ENCODE data around the gene IMPG1. TPM values are rescaled to one million over a fixed set of nuclear protein-coding genes. Genes with fewer than 3 reads are reported as not detected.

The IMPG1 gene
- total and polyA plus RNA-seq, 10 of the 15 experiments (the other 5 are each of a cell fraction or from before 2014, with no cell fraction given): not detected

GRCh38 chr6:75907444-75907843 lies 165.0 kb downstream of the IMPG1 start:
- H3K36me3 ChIP-seq (ENCODE audit: control insufficient read depth in 2 of 2, insufficient read depth in 2 of 2, low read length in 1 of 2): no peaks in the 10 kb centered on the region
- H3K9ac ChIP-seq (ENCODE audit: control insufficient read depth, insufficient read depth, low read length): no peak overlapping the region
- no peak overlapping the region for H2AFZ ChIP-seq (ENCODE audit: control insufficient read depth, low read depth, low read length)
- no peaks in the 10 kb centered on the region for H4K20me1 ChIP-seq (ENCODE audit: control insufficient read depth, insufficient read depth)
- ATAC-seq (no peak), DNase-seq (ENCODE audit: low read depth, low spot score) (no peak), FAIRE-seq (no peak)
- POLR2A ChIA-PET: no interaction called here
- no peaks in the 10 kb centered on the region for H3K9me3 ChIP-seq (replicated peaks; ENCODE audit: control insufficient read depth, insufficient read depth, low read length)
- intact Hi-C loops (cut with micrococcal nuclease; ENCODE audit: unreplicated experiment): no loop called here
- SMC1A ChIA-PET (ENCODE audit: uncharacterized antibody, unreplicated experiment): interaction anchor here (1.4 kb wide), 1 partner anchor 13 kb away, joined by 6 read pairs; no protein-coding TSS in a partner anchor
- H3K79me2 ChIP-seq (ENCODE audit: control insufficient read depth, insufficient read depth, low read length): no peaks in the 10 kb centered on the region
- WGBS (ENCODE audit: insufficient coverage, insufficient replicate concordance, low lambda C conversion rate, missing lambda C conversion rate): 2% methylated on average over 2 of the region's 2 CpGs
- H3K4me3 ChIP-seq: no peak overlapping the region
- H3K4me1 ChIP-seq (ENCODE audit: control insufficient read depth, insufficient read depth, low read length): no peaks in the 10 kb centered on the region
- in situ Hi-C loops (cut with MboI): no loop called here
- CTCF ChIA-PET: interaction anchor here (10.2 kb wide), 1 partner anchor 14 kb away, joined by 105 read pairs; no protein-coding TSS in a partner anchor
- H3K27me3 ChIP-seq (replicated peaks in 1 of 2; ENCODE audit: control insufficient read depth in 2 of 2, insufficient read depth in 2 of 2, low read length in 1 of 2): no peaks in the 10 kb centered on the region
- RAD21 ChIA-PET (ENCODE audit: unreplicated experiment): interaction anchor here (1.6 kb wide), 1 partner anchor 14 kb away, joined by 5 read pairs; no protein-coding TSS in a partner anchor
- H3K4me2 ChIP-seq (ENCODE audit: control insufficient read depth, insufficient read depth): no peak overlapping the region
- no peak overlapping the region for H3K27ac ChIP-seq (ENCODE audit: control insufficient read depth, insufficient read depth)
- BruUV-seq (replicated peaks): no TSS peak
- no peak for TF ChIP-seq MYB (IDR thresholded peaks at IDR 0.05; ENCODE audit: borderline replicate concordance, low read depth, low read length)
- no peak for TF ChIP-seq MEF2A (IDR thresholded peaks at IDR 0.05; ENCODE audit: insufficient read depth, low read depth, low read length)
- no peak for TF ChIP-seq GABPA (IDR thresholded peaks at IDR 0.05; ENCODE audit: low read depth)
- TF ChIP-seq CUX1 (IDR thresholded peaks at IDR 0.05; ENCODE audit: insufficient replicate concordance, low read depth, low read length): no peak
- no peak for TF ChIP-seq POLR2A (IDR thresholded peaks at IDR 0.05; ENCODE audit: low read depth, low read length)
- no peak for TF ChIP-seq CREB1 (IDR thresholded peaks at IDR 0.05; ENCODE audit: low read depth)
- no peak for TF ChIP-seq ZBTB33 (IDR thresholded peaks at IDR 0.05)
- no peak for TF ChIP-seq DPF2 (IDR thresholded peaks at IDR 0.05)
- TF ChIP-seq CHD1 (IDR thresholded peaks at IDR 0.05; ENCODE audit: low read depth, low read length): no peak
- TF ChIP-seq IKZF1 (conservative IDR thresholded peaks at IDR 0.05): no peak
- no peak for TF ChIP-seq SIX5 (IDR thresholded peaks at IDR 0.05; ENCODE audit: low read depth, low read length, severe bottlenecking)
- no peak for TF ChIP-seq PKNOX1 (IDR thresholded peaks at IDR 0.05)
- TF ChIP-seq CEBPZ (IDR thresholded peaks at IDR 0.05; ENCODE audit: low read depth, low read length): no peak

Data from GM12878 (cell line).